Thyroid gland (tissue), 4 donors: Measurements from ENCODE around the gene PREP. TPM values are rescaled to one million over a fixed set of nuclear protein-coding genes. Genes with fewer than 3 reads are reported as not detected.

ENCODE experiments used
- DNase-seq, 2 donors: peaks; one replicate each; pipeline ENCODE4 v3.0.0-alpha.2; 2019
- H3K27ac ChIP-seq, 3 donors: fragments of 200-600 bp; sonication (generic); 1 replicate in 2 of 3; 2 replicates in 1 of 3; pipeline ENCODE4 v1.5.1; 2016 to 2019; ENCODE audit warnings: mild to moderate bottlenecking in 1 of 3, moderate library complexity in 1 of 3
- H3K27me3 ChIP-seq: fragments of 200-600 bp; sonication (generic); one replicate; pipeline ENCODE4 v1.5.1; 2019
- H3K36me3 ChIP-seq, 2 donors: fragments of 200-600 bp; sonication (generic); one replicate each; pipeline ENCODE4 v1.5.1; 2016 to 2019
- H3K4me1 ChIP-seq, 2 donors: fragments of 200-600 bp; sonication (generic); one replicate each; pipeline ENCODE4 v1.5.1; 2017 to 2019
- H3K4me3 ChIP-seq, 3 donors: fragments of 200-600 bp; sonication (generic); replicated peaks in 1 of 3; 1 replicate in 2 of 3; 2 replicates in 1 of 3; pipeline ENCODE4 v1.5.1; 2016; ENCODE audit warnings: mild to moderate bottlenecking in 1 of 3
- H3K9me3 ChIP-seq: fragments of 200-600 bp; sonication (generic); one replicate; pipeline ENCODE4 v1.5.1; 2017
- CTCF ChIP-seq, 6 experiments: fragments of 200-600 bp in 3 of 6; fragments of 450-650 bp in 3 of 6; sonication (generic) in 3 of 6; IDR thresholded peaks; one replicate each; pipeline ENCODE4 v1.5.1; 2016 to 2019; ENCODE audit warnings: antibody characterized with exemption in 6 of 6, mild to moderate bottlenecking in 2 of 6, inconsistent platforms in 1 of 6, moderate library complexity in 1 of 6
- POLR2A ChIP-seq, 2 donors: fragments of 450-650 bp; IDR thresholded peaks; one replicate each; pipeline ENCODE4 v1.6.1; 2017; ENCODE audit warnings: antibody characterized with exemption in 2 of 2, mild to moderate bottlenecking in 2 of 2, moderate library complexity in 1 of 2
- WGBS, 2 donors: methylation state at CpG; one replicate each; pipeline ENCODE4 v1.1.5; 2017; 5-methylcytosine and 5-hydroxymethylcytosine counted together
- intact Hi-C: fragments of 100-400 bp; cut with DNase I; formaldehyde crosslinking; loops from one replicate; pipeline ENCODE4 v1.15.1; 2023
- total RNA-seq, 4 donors: library from RNA; depleted of rRNA; stranded (reverse); fragments of >200 nt; gene quantifications; one replicate each; pipeline ENCODE4 v1.2.3, GENCODE V29; 2016

The PREP gene
- total RNA-seq, 4 donors from 2014 or later = 13.7 to 21.7 (median 16.6) TPM

DNA sequence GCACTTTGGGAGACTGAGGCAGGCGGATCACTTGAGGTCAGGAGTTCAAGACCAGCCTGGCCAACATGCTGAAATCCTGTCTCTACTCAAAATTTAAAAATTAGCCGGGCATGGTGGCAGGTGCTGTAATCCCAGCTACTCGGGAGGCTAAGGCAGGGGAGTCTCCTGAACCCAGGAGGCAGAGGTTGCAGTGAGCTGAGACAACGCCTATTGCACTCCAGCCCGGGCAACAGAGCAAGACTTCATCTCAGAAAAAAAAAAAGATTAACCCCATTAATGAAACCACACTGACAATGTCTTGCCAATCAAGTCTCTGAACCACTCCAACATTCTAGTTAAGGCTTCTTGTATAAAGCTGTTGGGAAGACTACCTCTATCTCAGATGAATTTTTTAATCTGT, 4.0 kb downstream of the PREP start:
- intact Hi-C loops = no loop called here
- no peak for DNase-seq
- TF ChIP-seq POLR2A (IDR thresholded peaks at IDR 0.05) (no peak), CTCF (IDR thresholded peaks at IDR 0.05) (no peak)
- H3K27ac ChIP-seq = no peak overlapping the region
- H3K36me3 ChIP-seq = peaks cover 4 to 7% of the 10 kb centered on the region in 2 donors
- H3K4me3 ChIP-seq = no peak overlapping the region
- 75 to 89% methylated on average over 5 of the region's 5 CpGs for WGBS, 2 donors
- no peaks in the 10 kb centered on the region for H3K9me3 ChIP-seq
- H3K4me1 ChIP-seq = peaks cover 13 to 31% of the 10 kb centered on the region in 2 donors
- no peaks in the 10 kb centered on the region for H3K27me3 ChIP-seq

GRCh38 chr6:105397987-105398386, 4.9 kb downstream of the PREP start:
- no peak overlapping the region for H3K4me3 ChIP-seq
- WGBS, 2 donors = 54 to 59% methylated on average over 6 of the region's 6 CpGs

GRCh38 chr6:105391705-105392104, 11.2 kb downstream of the PREP start:
- intact Hi-C loops = no loop called here
- no peaks in the 10 kb centered on the region for H3K9me3 ChIP-seq
- peaks cover 4 to 7% of the 10 kb centered on the region in 2 donors for H3K36me3 ChIP-seq
- H3K27me3 ChIP-seq = no peaks in the 10 kb centered on the region
- no peak for DNase-seq
- no peak overlapping the region for H3K4me3 ChIP-seq
- no peaks in the 10 kb centered on the region for H3K4me1 ChIP-seq
- H3K27ac ChIP-seq = no peak overlapping the region
- no peak for TF ChIP-seq CTCF (IDR thresholded peaks at IDR 0.05)
- TF ChIP-seq POLR2A (IDR thresholded peaks at IDR 0.05) = no peak
- 94 to 95% methylated on average over 6 of the region's 6 CpGs for WGBS, 2 donors

More at GRCh38 chr6:105397987-105398386, 4.9 kb downstream of the PREP start:
- H3K9me3 ChIP-seq = no peaks in the 10 kb centered on the region
- H3K27ac ChIP-seq = no peak overlapping the region
- H3K27me3 ChIP-seq = no peaks in the 10 kb centered on the region
- peaks cover 4 to 7% of the 10 kb centered on the region in 2 donors for H3K36me3 ChIP-seq
- TF ChIP-seq CTCF (IDR thresholded peaks at IDR 0.05) = no peak
- no peak for TF ChIP-seq POLR2A (IDR thresholded peaks at IDR 0.05)
- no peak for DNase-seq
- intact Hi-C loops = no loop called here
- H3K4me1 ChIP-seq = peaks cover 13 to 27% of the 10 kb centered on the region in 2 donors

- no peaks in the 10 kb centered on the region for H3K27me3 ChIP-seq
- H3K4me3 ChIP-seq = no peak overlapping the region
- TF ChIP-seq CTCF (IDR thresholded peaks at IDR 0.05) (no peak), POLR2A (IDR thresholded peaks at IDR 0.05) (no peak)
- H3K4me1 ChIP-seq = no peaks in the 10 kb centered on the region
- intact Hi-C loops = no loop called here
- 77 to 86% methylated on average over 3 to 5 of the region's 5 CpGs for WGBS, 2 donors
- no peak overlapping the region for H3K27ac ChIP-seq
- H3K36me3 ChIP-seq = no peaks in the 10 kb centered on the region
- no peak for DNase-seq
- no peaks in the 10 kb centered on the region for H3K9me3 ChIP-seq
These were observed 13.3 kb downstream of the PREP start for GRCh38 chr6:105389543-105389942.

GRCh38 chr6:105388392-105388791, 14.5 kb downstream of the PREP start:
- DNase-seq = no peak
- 82 to 91% methylated on average over 6 of the region's 6 CpGs for WGBS, 2 donors

More at GRCh38 chr6:105388392-105388791, 14.5 kb downstream of the PREP start:
- intact Hi-C loops = no loop called here
- Histone ChIP-seq H3K36me3 (no peaks in the 10 kb centered on the region), H3K4me3 (no peak overlapping the region), H3K27me3 (no peaks in the 10 kb centered on the region), H3K9me3 (no peaks in the 10 kb centered on the region), H3K4me1 (no peaks in the 10 kb centered on the region), H3K27ac (no peak overlapping the region)
- TF ChIP-seq CTCF (IDR thresholded peaks at IDR 0.05) (no peak), POLR2A (IDR thresholded peaks at IDR 0.05) (no peak)
